GM21619 (cell line): ENCODE results near the gene CELSR3.

Source experiments
- ATAC-seq: cut with Tn5 transposase; IDR thresholded peaks from one replicate; pipeline ENCODE4 v1.9.1; 2021; ENCODE audit not compliant: unreplicated experiment

Gene CELSR3

DNA sequence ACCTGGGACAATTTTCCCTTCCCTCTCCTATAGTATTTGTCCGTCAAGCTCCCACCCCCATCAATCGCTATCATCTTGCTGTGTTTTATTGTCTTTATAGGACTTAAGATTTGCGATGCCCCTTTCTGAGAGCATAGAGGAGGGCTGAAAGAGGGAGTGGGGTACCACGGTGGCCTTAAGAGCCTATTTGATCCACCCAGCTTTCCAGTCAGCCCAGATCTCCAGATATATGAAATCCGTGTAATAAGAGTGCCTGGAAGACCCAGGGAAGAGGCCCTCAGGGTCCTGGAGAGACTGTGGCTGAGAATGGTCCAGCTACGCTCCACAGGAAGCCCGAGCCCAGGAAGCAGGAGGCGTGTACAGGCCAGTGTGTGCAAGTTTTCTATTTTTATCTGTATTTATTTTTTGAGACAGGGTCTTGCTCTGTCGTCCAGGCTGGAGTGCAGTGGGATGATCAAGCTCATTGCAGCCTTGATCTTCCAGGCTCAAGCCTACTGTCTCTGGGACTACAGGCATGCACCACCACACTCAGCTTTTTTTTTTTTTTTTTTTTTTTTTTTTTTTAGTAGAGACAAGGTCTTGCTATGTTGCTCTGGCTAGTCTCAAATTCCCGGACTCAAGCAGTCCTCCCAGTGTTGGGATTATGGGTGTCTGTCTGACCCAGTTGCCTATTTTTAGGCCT is 24.0 kb upstream of the CELSR3 start:
- ATAC-seq = no peak

DNA sequence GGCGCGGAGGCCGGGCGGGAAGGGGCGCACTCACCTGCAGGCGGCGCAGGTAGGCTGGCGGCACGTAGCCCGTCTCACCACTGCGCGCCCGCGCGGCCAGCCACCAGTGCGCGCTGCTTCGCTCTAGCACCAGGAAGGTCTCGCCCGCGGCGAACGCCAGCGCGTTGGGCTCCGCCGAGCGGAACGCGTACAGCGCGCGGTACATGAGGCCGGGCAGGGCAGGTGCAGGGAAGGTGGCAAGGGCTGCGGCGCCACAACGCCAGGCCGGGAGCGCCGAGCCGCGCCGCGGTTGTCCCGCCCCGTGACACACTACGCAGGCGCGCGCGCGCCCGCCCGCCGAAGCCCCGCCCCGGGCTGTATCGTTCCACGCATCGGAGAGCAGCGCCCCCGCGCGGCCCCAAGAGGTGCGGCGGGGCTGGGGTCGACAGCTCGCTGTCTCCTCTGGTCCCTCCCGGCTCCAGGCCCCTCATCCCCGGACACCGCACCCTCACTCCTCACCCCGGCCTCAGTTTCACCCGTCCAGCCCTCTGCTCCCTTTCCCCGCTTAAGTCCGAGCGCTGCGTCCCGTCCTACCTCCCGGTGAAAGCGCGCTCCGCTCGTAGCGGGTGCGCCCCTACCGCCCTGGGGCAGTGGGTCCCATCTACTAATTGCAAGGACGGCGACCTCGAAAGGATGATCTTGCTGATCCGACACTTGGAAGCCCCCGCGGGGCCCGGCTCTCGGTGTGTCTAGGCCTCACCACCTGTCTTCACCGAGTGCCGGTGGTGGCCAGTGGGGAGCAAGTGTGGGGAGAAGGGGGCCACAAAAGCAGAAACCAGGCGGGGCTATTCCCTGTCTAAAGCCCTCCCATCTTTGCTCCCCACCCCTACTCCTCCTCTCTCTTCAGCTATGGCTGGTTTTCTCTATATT is 23.2 kb upstream of the CELSR3 start, which contains the start of gene NCKIPSD:
Gene NCKIPSD, minus strand, starts transcription at position 313 of the 909 bp plus-strand sequence. Its CDS starts 108 bp downstream, at position 205.
- peak; percentile 71 for ATAC-seq

GRCh38 chr3:48685293-48685602 is 22.6 kb upstream of the CELSR3 start:
- ATAC-seq = peak; percentile 3

- ATAC-seq = no peak
Measured at GRCh38 chr3:48684480-48685143, 21.9 kb upstream of the CELSR3 start.

DNA sequence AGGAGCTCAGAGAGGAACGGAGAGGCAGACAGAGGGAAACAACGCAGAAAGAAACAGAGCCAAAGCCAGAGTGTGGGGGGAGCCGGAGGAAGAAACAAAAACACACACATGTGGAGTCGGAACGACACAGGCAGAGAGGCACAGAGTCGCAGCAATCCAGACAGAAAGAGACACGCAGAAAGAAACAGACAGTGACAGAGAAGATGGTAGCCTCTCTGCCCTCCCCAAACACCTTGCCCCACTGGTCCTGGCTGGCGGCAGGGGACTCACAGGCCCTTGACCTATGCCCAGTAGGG is 21.3 kb upstream of the CELSR3 start:
- ATAC-seq = no peak

- no peak for ATAC-seq
Measured at GRCh38 chr3:48682786-48683185, 20.1 kb upstream of the CELSR3 start.

DNA sequence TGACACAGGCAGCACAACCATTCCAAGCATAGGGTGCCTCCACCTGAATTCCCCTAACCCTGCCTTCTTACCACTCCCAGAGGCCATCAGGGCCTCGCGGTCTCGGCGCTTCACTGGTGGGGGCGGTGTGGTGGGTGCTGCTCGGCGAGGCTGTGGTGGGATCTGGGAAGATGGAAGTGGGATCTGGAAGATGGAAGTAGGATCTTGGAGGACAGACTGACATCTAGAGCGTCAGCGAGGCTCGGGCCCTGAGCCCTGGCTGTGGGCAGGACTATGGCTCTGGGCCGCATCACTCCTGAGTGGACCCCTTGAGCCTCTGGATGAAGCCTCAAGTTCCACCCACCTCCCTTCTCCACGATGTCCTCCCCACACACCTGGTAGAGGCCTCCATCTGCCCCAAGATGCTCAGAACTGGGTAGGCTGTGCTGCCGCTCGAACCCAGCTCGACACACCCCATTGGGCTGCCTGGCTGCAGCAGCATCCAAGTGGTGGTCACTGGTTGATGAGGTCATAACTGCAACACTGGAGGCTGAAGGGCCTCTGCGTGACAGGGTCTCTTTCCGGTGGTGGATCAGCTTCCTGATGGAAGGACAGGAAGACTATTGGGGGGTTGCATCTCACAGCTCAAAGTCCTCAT is 19.4 kb upstream of the CELSR3 start:
- no peak for ATAC-seq

GRCh38 chr3:48681541-48681880 is 18.8 kb upstream of the CELSR3 start:
- ATAC-seq = no peak

DNA sequence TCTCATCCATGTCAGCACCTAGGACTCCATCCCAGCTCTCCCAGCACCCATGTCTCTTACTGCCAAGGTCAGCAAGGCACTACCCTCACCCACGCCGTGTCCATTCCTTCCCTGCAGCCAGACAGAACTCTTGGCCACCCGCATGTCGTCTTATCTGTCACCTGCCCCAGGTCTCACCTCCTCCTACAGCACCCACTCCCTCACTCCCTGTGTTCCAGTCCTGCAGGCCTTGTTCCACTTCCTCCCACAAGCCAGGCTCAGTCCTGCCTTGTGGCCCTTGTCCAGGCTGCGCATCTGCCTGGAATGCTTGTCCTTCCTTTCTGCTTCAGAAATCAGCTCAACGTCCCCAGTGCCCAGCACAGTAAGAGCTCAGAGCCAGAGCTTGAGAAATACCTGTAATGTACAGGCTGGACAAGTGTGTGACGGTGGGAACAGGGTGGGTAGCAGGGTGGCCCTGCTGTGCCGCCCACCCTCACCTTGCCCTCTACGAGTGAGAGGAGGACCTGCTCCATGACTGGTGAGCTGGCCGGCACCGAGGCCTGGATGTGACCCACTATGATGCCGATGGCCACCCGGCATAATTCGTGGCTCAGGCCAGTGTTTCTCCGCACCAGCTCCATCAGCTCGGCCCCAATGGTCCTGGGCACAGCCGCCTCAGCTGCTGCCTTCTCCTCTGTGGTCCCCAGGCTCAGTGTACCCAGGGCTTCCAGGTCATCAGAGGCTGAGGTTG is 18.3 kb upstream of the CELSR3 start:
- ATAC-seq = no peak

DNA sequence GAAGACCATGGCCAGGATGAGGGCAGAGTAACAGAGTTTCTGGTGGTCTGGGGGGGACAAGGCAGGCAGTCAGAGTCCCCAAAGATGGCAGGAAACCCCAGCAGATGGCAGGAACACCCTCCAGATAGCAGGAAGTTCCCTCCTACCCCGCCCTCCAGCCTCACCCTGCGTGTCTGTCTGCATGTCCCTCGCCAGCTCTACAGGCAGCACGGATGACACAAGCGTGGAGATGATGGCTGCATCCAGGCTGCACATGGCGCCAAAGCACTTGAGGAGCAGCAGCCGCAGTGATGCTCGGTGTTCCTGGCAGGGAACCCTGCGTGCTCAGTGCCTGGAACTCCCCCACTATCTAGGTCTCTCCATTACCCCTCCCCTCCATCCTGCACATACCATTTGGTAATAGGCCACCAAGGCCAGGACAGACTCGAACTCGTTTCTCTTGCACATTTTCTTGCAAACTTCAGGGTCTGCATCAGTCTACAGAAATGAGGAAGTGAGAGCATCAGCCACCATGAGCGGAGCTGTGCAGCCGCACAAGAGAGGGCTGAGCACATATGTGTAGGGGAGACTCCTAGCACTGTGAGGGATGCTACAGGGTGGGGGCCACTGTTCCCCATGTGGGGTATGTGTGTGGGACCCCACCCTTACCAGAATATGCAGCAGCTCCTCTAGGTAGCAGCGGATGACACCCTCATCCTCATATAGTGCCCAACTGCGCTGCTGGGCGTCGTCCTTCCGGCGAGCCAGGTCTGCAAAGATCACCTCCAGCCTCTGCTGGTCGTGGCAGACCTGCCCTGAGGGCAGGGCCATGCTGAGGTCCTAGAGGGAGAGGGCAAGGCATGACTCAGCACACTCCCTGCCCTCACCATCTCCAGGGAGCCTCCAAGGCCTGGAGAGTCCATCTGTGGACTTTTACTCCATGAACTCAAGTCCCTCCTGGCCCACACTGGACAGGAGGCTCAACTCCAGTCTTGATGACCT is 17.0 kb upstream of the CELSR3 start:
- ATAC-seq = no peak

DNA sequence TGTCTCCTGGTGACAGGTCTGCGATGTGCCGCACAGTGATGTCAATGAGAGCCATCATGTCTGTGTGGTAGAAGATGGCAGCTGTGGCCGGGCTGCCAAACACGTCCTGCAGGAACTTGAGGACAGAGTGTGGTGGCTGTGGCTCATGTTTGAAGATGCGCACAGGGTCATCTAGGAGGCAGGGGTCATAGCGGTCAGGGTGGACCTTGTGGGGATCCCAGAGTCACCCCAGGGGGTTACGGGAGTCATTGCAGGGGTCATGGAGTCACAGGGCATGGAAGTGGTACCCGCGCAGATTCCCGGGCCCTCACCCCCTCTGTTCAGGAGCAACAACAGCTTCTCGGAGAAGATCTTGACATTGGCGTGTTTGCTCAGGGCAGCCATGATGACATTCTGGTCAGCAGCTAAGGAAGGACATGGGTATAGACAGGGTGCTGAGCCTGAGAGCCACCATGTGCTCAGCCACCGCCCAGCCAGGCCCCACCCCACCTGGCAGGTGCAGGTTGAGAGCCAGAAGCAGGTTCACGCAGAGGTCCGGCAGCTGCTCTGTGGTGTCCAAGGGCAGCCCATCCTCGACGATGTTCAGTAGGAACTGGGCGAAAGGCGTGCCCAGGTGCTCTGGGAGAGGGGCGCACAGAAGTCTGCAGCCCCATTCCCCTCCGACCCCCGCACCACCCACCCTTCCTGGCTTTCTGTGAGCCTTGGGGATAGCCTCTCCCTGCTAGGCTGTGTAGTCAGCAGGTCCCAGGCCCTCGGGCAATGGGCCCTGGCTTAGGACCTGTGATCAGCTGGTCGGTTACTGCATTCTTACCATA is 16.1 kb upstream of the CELSR3 start:
- ATAC-seq = no peak

DNA sequence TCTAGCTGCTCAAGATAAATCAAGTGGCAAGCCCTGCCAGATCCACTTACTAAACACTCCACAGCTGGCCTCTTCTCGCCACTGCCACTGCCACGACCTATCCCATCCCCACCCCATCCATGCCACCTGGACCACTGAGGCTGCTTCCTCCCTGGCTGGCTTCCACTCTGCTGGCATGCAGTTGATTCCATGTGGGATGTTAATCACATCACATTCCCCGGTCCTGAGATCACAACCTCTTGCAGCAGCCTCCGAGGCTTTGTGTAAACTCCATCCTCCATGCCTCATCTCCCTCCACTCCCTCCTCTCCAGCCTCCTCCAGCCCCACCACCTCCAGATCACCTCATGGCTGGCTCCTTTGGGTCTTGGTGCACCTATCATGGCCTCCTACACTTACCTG is 15.4 kb upstream of the CELSR3 start:
- no peak for ATAC-seq

- ATAC-seq = no peak
Measured at GRCh38 chr3:48674505-48674904, 11.8 kb upstream of the CELSR3 start.

DNA sequence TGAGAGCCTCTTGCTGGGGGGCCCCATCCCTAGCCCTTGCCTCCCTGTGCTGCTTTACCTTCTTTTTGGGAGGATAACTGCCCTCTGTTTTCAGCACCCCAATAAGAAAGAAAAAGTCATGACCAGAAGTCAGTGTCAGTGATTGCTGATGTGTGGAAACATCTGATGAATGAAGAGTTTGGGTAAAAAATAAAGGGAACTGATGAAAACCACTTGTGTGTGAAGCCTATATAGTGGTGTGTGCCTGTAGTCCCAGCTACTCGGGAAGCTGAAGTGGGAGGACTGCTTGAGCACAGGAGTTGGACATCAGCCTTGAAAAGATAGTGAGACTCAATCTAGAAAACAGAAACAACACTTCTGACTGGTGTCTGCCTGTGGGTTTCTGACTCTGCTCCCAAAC is 9.8 kb upstream of the CELSR3 start:
- ATAC-seq = no peak

- ATAC-seq = no peak
Measured at GRCh38 chr3:48664929-48665328, 2.2 kb upstream of the CELSR3 start.

GRCh38 chr3:48664313-48664644 is 1.6 kb upstream of the CELSR3 start:
- no peak for ATAC-seq

GRCh38 chr3:48663489-48664312 is 1.0 kb upstream of the CELSR3 start:
- ATAC-seq = peak; percentile 76

- no peak for ATAC-seq
Measured at GRCh38 chr3:48662145-48662752, 437 bp downstream of the CELSR3 start.
